OCI-LY1 (cell line): Measurements from ENCODE around the gene PDE11A.

Source experiments
- H2AFZ ChIP-seq: fragments of 200-600 bp; sonication (generic), shearing (Covaris generic); 2 replicates; pipeline ENCODE4 v1.6.0; 2014; ENCODE audit warnings: antibody characterized with exemption, mild to moderate bottlenecking, low read length
- H3F3A ChIP-seq: fragments of 200-600 bp; sonication (generic), shearing (Covaris generic); 2 replicates; pipeline ENCODE4 v1.6.0; 2014; ENCODE audit warnings: mild to moderate bottlenecking, antibody characterized with exemption, low read length, moderate library complexity; ENCODE audit not compliant: insufficient read depth
- H3K27ac ChIP-seq: fragments of 200-600 bp; sonication (generic); 2 replicates; pipeline ENCODE4 v1.5.1; 2014; ENCODE audit warnings: low read length, mixed run types, mild to moderate bottlenecking, low read depth; ENCODE audit not compliant: poor library complexity, severe bottlenecking
- H3K27me3 ChIP-seq: fragments of 200-600 bp; sonication (generic); 2 replicates; pipeline ENCODE4 v1.6.0; 2014; ENCODE audit warnings: antibody characterized with exemption, mild to moderate bottlenecking, low read length, moderate library complexity; ENCODE audit not compliant: insufficient read depth
- H3K36me3 ChIP-seq: fragments of 200-600 bp; sonication (generic); 2 replicates; pipeline ENCODE4 v1.6.1; 2014; ENCODE audit warnings: mild to moderate bottlenecking, antibody characterized with exemption, low read length, moderate library complexity, mixed read lengths; ENCODE audit not compliant: insufficient read depth
- H3K4me1 ChIP-seq: fragments of 200-600 bp; sonication (generic); 2 replicates; pipeline ENCODE4 v1.5.1; 2014; ENCODE audit warnings: mild to moderate bottlenecking, low read length, moderate library complexity; ENCODE audit not compliant: insufficient read depth, severe bottlenecking
- H3K4me2 ChIP-seq: fragments of 200-600 bp; sonication (generic), shearing (Covaris generic); 2 replicates; pipeline ENCODE4 v1.6.1; 2014; ENCODE audit warnings: low read length
- H3K4me3 ChIP-seq: fragments of 200-600 bp; sonication (generic); 2 replicates; pipeline ENCODE4 v1.5.1; 2014; ENCODE audit warnings: low read length, low read depth, mild to moderate bottlenecking, mixed read lengths; ENCODE audit not compliant: poor library complexity, severe bottlenecking
- H3K79me2 ChIP-seq: fragments of 200-600 bp; shearing (Covaris generic); 2 replicates; pipeline ENCODE4 v1.6.1; 2016; ENCODE audit warnings: mixed run types, low read length, mixed read lengths; ENCODE audit not compliant: insufficient read depth
- H3K9ac ChIP-seq: fragments of 200-600 bp; sonication (generic), shearing (Covaris generic); 2 replicates; pipeline ENCODE4 v1.6.1; 2014; ENCODE audit warnings: mild to moderate bottlenecking, low read length, mixed read lengths
- H3K9me2 ChIP-seq: fragments of 200-600 bp; sonication (generic), shearing (Covaris generic); 2 replicates; pipeline ENCODE4 v1.6.1; 2014; ENCODE audit warnings: low read depth, mild to moderate bottlenecking, low read length, mixed read lengths
- H3K9me3 ChIP-seq: fragments of 200-600 bp; shearing (Covaris generic); 2 replicates; pipeline ENCODE4 v1.6.1; 2014; ENCODE audit warnings: low read length, mixed read lengths
- H4K20me1 ChIP-seq: fragments of 200-600 bp; sonication (generic), shearing (Covaris generic); 2 replicates; pipeline ENCODE4 v1.6.0; 2016; ENCODE audit warnings: mild to moderate bottlenecking, low read length; ENCODE audit not compliant: insufficient read depth
- CTCF ChIP-seq: fragments of 200-600 bp; sonication (generic), shearing (Covaris generic); IDR thresholded peaks from 2 replicates; pipeline ENCODE4 v1.5.1; 2017; ENCODE audit warnings: mild to moderate bottlenecking, antibody characterized with exemption, low read length, moderate library complexity, mixed read lengths
- EZH2 ChIP-seq: fragments of 200-600 bp; sonication (generic), shearing (Covaris generic); IDR thresholded peaks from 2 replicates; pipeline ENCODE4 v1.8.0; 2017; ENCODE audit warnings: borderline replicate concordance, mixed run types, mild to moderate bottlenecking, antibody characterized with exemption, low read length, moderate library complexity, mixed read lengths

PDE11A gene

GRCh38 chr2:177731384-177731783 is 341.2 kb downstream of the PDE11A start:
- no peaks in the 10 kb centered on the region for H3F3A ChIP-seq
- H3K4me1 ChIP-seq: no peaks in the 10 kb centered on the region
- no peaks in the 10 kb centered on the region for H3K36me3 ChIP-seq
- H2AFZ ChIP-seq: no peak overlapping the region
- H4K20me1 ChIP-seq: no peaks in the 10 kb centered on the region
- H3K79me2 ChIP-seq: no peaks in the 10 kb centered on the region
- TF ChIP-seq EZH2 (no peak), CTCF (no peak)
- no peak overlapping the region for H3K9ac ChIP-seq
- H3K27me3 ChIP-seq: no peaks in the 10 kb centered on the region
- H3K9me3 ChIP-seq: no peaks in the 10 kb centered on the region
- no peak overlapping the region for H3K4me2 ChIP-seq
- no peaks in the 10 kb centered on the region for H3K9me2 ChIP-seq
- no peak overlapping the region for H3K4me3 ChIP-seq
- H3K27ac ChIP-seq: no peak overlapping the region

- no peak overlapping the region for H3K4me3 ChIP-seq
- H4K20me1 ChIP-seq: no peaks in the 10 kb centered on the region
- TF ChIP-seq EZH2 (no peak), CTCF (no peak)
- H3F3A ChIP-seq: no peaks in the 10 kb centered on the region
- no peaks in the 10 kb centered on the region for H3K4me1 ChIP-seq
- H3K79me2 ChIP-seq: no peaks in the 10 kb centered on the region
- no peak overlapping the region for H2AFZ ChIP-seq
- H3K27ac ChIP-seq: no peak overlapping the region
- H3K9me3 ChIP-seq: no peaks in the 10 kb centered on the region
- no peaks in the 10 kb centered on the region for H3K9me2 ChIP-seq
- no peak overlapping the region for H3K9ac ChIP-seq
- H3K27me3 ChIP-seq: no peaks in the 10 kb centered on the region
- H3K36me3 ChIP-seq: no peaks in the 10 kb centered on the region
- no peak overlapping the region for H3K4me2 ChIP-seq
These were observed 341.8 kb downstream of the PDE11A start for GRCh38 chr2:177730792-177731191.

GRCh38 chr2:177730363-177730762 is 342.2 kb downstream of the PDE11A start:
- Histone ChIP-seq H3K27me3 (no peaks in the 10 kb centered on the region), H3K27ac (no peak overlapping the region), H2AFZ (no peak overlapping the region), H3K9me3 (no peaks in the 10 kb centered on the region), H3F3A (no peaks in the 10 kb centered on the region), H3K36me3 (no peaks in the 10 kb centered on the region), H3K4me2 (no peak overlapping the region), H3K4me1 (no peaks in the 10 kb centered on the region), H3K4me3 (no peak overlapping the region), H4K20me1 (no peaks in the 10 kb centered on the region), H3K9me2 (no peaks in the 10 kb centered on the region), H3K9ac (no peak overlapping the region), H3K79me2 (no peaks in the 10 kb centered on the region)
- TF ChIP-seq CTCF (no peak), EZH2 (no peak)
